HG03460 (cell line): Measurements from ENCODE around the gene HMGB3.
A peak's percentile ranks its signal among the peaks of the same experiment; 100 is the strongest.
"Not testable (repeated sequence)": the region's sequence is repeated elsewhere in the genome, so short reads cannot be mapped to it uniquely, and the experiment has no call there.

Experiments
- ATAC-seq: cut with Tn5 transposase; IDR thresholded peaks from one replicate; pipeline ENCODE4 v1.9.1; 2021; ENCODE audit not compliant: unreplicated experiment

HMGB3 gene

GRCh38 chrX:150975655-150976390 lies 7.3 kb upstream of the HMGB3 start:
- ATAC-seq = no peak

- ATAC-seq = no peak
Measured at GRCh38 chrX:150977411-150978162, 5.5 kb upstream of the HMGB3 start.

- no peak for ATAC-seq
Measured at GRCh38 chrX:150980186-150980585, 2.9 kb upstream of the HMGB3 start.

GRCh38 chrX:150980711-150981110 lies 2.4 kb upstream of the HMGB3 start:
- no peak for ATAC-seq

- no peak for ATAC-seq
Measured at GRCh38 chrX:150982235-150982787, 824 bp upstream of the HMGB3 start.

- ATAC-seq = peak; percentile 20
Measured at GRCh38 chrX:150983521-150984168, 510 bp downstream of the HMGB3 start.

- ATAC-seq = peak; percentile 2
Measured at GRCh38 chrX:150984169-150984824, 1.2 kb downstream of the HMGB3 start.

- not testable (repeated sequence) for ATAC-seq
Measured at GRCh38 chrX:150987687-150988086, 4.6 kb downstream of the HMGB3 start.

GRCh38 chrX:150989420-150989819 lies 6.3 kb downstream of the HMGB3 start:
- no peak for ATAC-seq

- no peak for ATAC-seq
Measured at GRCh38 chrX:150990910-150991309, 7.8 kb downstream of the HMGB3 start.

- no peak for ATAC-seq
Measured at GRCh38 chrX:151000861-151001331, 17.8 kb downstream of the HMGB3 start.

- no peak for ATAC-seq
Measured at GRCh38 chrX:151004085-151004484, 20.9 kb downstream of the HMGB3 start.

- ATAC-seq = no peak
Measured at GRCh38 chrX:151006410-151007109, 23.4 kb downstream of the HMGB3 start.

GRCh38 chrX:151009582-151009981 lies 26.4 kb downstream of the HMGB3 start:
- ATAC-seq = no peak

GRCh38 chrX:151013164-151013743 lies 30.1 kb downstream of the HMGB3 start:
- no peak for ATAC-seq

- ATAC-seq = no peak
Measured at GRCh38 chrX:151015684-151016083, 32.5 kb downstream of the HMGB3 start.

GRCh38 chrX:151019856-151020255 lies 36.7 kb downstream of the HMGB3 start:
- ATAC-seq = no peak

GRCh38 chrX:151030845-151031244 lies 47.7 kb downstream of the HMGB3 start:
- no peak for ATAC-seq

- ATAC-seq = no peak
Measured at GRCh38 chrX:151031391-151031975, 48.3 kb downstream of the HMGB3 start.

- no peak for ATAC-seq
Measured at GRCh38 chrX:151039351-151039750, 56.2 kb downstream of the HMGB3 start.
